Mesodermal cell (in vitro differentiated cells): Measurements from ENCODE around the gene LAMTOR4.
"Not testable (repeated sequence)": the region's sequence is repeated elsewhere in the genome, so short reads cannot be mapped to it uniquely, and the experiment has no call there.

Experiments used
- H3K27ac ChIP-seq: 2 replicates; pipeline ENCODE4 v1.7.0; 2013; ENCODE audit warnings: mild to moderate bottlenecking, low read depth, low read length, moderate library complexity; ENCODE audit not compliant: severe bottlenecking
- H3K36me3 ChIP-seq: 2 replicates; pipeline ENCODE4 v1.7.1; 2013; ENCODE audit warnings: mild to moderate bottlenecking, low read length, moderate library complexity; ENCODE audit not compliant: control insufficient read depth, insufficient read depth
- H3K4me1 ChIP-seq: one replicate; pipeline ENCODE4 v1.7.1; 2013; ENCODE audit warnings: mild to moderate bottlenecking, low read length; ENCODE audit not compliant: insufficient read depth, control insufficient read depth, poor library complexity, severe bottlenecking
- H3K4me3 ChIP-seq: 2 replicates; pipeline ENCODE4 v1.7.0; 2013; ENCODE audit warnings: low read length, control low read depth, mild to moderate bottlenecking; ENCODE audit not compliant: insufficient read depth, poor library complexity, severe bottlenecking; ENCODE audit errors: extremely low read depth
- H3K9me3 ChIP-seq: 2 replicates; pipeline ENCODE4 v1.7.1; 2013; ENCODE audit warnings: mild to moderate bottlenecking, low read length, moderate library complexity; ENCODE audit not compliant: control insufficient read depth
- WGBS, 2 experiments: methylation state at CpG; one replicate each; pipeline ENCODE4 v1.1.5; 2013; ENCODE audit warnings: missing lambda C conversion rate in 2 of 2; ENCODE audit not compliant: insufficient coverage in 2 of 2; 5-methylcytosine and 5-hydroxymethylcytosine counted together

The LAMTOR4 gene

GRCh38 chr7:100137851-100138760, 10.6 kb upstream of the LAMTOR4 start:
- H3K4me1 ChIP-seq = no peaks in the 10 kb centered on the region
- H3K36me3 ChIP-seq = no peaks in the 10 kb centered on the region
- H3K9me3 ChIP-seq = no peaks in the 10 kb centered on the region
- no peak overlapping the region for H3K4me3 ChIP-seq
- no peak overlapping the region for H3K27ac ChIP-seq
- WGBS, 2 experiments = 90 to 93% methylated on average over 12 to 13 of the region's 13 CpGs

GRCh38 chr7:100141555-100141949, 7.2 kb upstream of the LAMTOR4 start:
- H3K9me3 ChIP-seq = no peaks in the 10 kb centered on the region

GRCh38 chr7:100142461-100142860, 6.3 kb upstream of the LAMTOR4 start:
- Histone ChIP-seq H3K4me1 (no peaks in the 10 kb centered on the region), H3K27ac (no peak overlapping the region), H3K4me3 (no peak overlapping the region), H3K9me3 (no peaks in the 10 kb centered on the region), H3K36me3 (no peaks in the 10 kb centered on the region)
- 90 to 98% methylated on average over 3 of the region's 3 CpGs for WGBS, 2 experiments

More at GRCh38 chr7:100141555-100141949, 7.2 kb upstream of the LAMTOR4 start:
- WGBS, 2 experiments = 100% methylated on average over 1 of the region's 3 CpGs
- Histone ChIP-seq H3K36me3 (no peaks in the 10 kb centered on the region), H3K4me3 (no peak overlapping the region), H3K4me1 (no peaks in the 10 kb centered on the region), H3K27ac (no peak overlapping the region)

GRCh38 chr7:100146350-100146749, 2.4 kb upstream of the LAMTOR4 start:
- WGBS, 2 experiments = 95% methylated on average over 3 of the region's 4 CpGs; no CpG with 5 or more reads in 1 of the 2 experiments
- not testable (repeated sequence) for H3K36me3 ChIP-seq, H3K4me1 ChIP-seq, H3K27ac ChIP-seq, H3K9me3 ChIP-seq, H3K4me3 ChIP-seq

GRCh38 chr7:100147278-100147677, 1.4 kb upstream of the LAMTOR4 start:
- Histone ChIP-seq H3K36me3 (peaks cover 7% of the 10 kb centered on the region), H3K9me3 (no peaks in the 10 kb centered on the region), H3K4me3 (no peak overlapping the region), H3K4me1 (peaks cover 3% of the 10 kb centered on the region), H3K27ac (no peak overlapping the region)
- no CpG with 5 or more reads among the region's 2 CpGs for WGBS, 2 experiments

GRCh38 chr7:100148225-100148558, 526 bp upstream of the LAMTOR4 start:
- Histone ChIP-seq H3K36me3 (peaks cover 15% of the 10 kb centered on the region), H3K4me1 (peaks cover 3% of the 10 kb centered on the region), H3K9me3 (no peaks in the 10 kb centered on the region), H3K27ac (peak overlapping the region; percentile 53), H3K4me3 (peak overlapping the region; percentile 92)
- WGBS, 2 experiments = 81 to 96% methylated on average over 10 to 13 of the region's 14 CpGs

GRCh38 chr7:100152404-100152803, 3.7 kb downstream of the LAMTOR4 start:
- Histone ChIP-seq H3K4me1 (peaks cover 18% of the 10 kb centered on the region), H3K9me3 (no peaks in the 10 kb centered on the region), H3K36me3 (peaks cover 54% of the 10 kb centered on the region), H3K4me3 (no peak overlapping the region), H3K27ac (no peak overlapping the region)

GRCh38 chr7:100152937-100153666, 4.4 kb downstream of the LAMTOR4 start:
- Histone ChIP-seq H3K27ac (no peak overlapping the region), H3K36me3 (peaks cover 55% of the 10 kb centered on the region)
- 91 to 95% methylated on average over 11 to 12 of the region's 18 CpGs for WGBS, 2 experiments

GRCh38 chr7:100153708-100154535, 5.2 kb downstream of the LAMTOR4 start:
- H3K27ac ChIP-seq = no peak overlapping the region
- peaks cover 55% of the 10 kb centered on the region for H3K36me3 ChIP-seq

More at GRCh38 chr7:100152937-100153666, 4.4 kb downstream of the LAMTOR4 start:
- Histone ChIP-seq H3K4me1 (peaks cover 18% of the 10 kb centered on the region), H3K4me3 (no peak overlapping the region), H3K9me3 (no peaks in the 10 kb centered on the region)

GRCh38 chr7:100154651-100155491, 6.2 kb downstream of the LAMTOR4 start:
- 84 to 86% methylated on average over 15 to 30 of the region's 30 CpGs for WGBS, 2 experiments
- Histone ChIP-seq H3K27ac (no peak overlapping the region), H3K36me3 (peaks cover 55% of the 10 kb centered on the region), H3K9me3 (no peaks in the 10 kb centered on the region), H3K4me1 (peaks cover 15% of the 10 kb centered on the region), H3K4me3 (no peak overlapping the region)

More at GRCh38 chr7:100153708-100154535, 5.2 kb downstream of the LAMTOR4 start:
- H3K4me1 ChIP-seq = peaks cover 15% of the 10 kb centered on the region
- H3K9me3 ChIP-seq = no peaks in the 10 kb centered on the region
- WGBS, 2 experiments = 89 to 94% methylated on average over 10 to 11 of the region's 16 CpGs
- no peak overlapping the region for H3K4me3 ChIP-seq
